ENCODE results near the gene IGFL4. TPM values are rescaled to one million over a fixed set of nuclear protein-coding genes. Genes with fewer than 3 reads are reported as not detected.

Gene IGFL4
- total RNA-seq, 2 donors from 2014 or later = 0.33 to 0.60 TPM

DNA sequence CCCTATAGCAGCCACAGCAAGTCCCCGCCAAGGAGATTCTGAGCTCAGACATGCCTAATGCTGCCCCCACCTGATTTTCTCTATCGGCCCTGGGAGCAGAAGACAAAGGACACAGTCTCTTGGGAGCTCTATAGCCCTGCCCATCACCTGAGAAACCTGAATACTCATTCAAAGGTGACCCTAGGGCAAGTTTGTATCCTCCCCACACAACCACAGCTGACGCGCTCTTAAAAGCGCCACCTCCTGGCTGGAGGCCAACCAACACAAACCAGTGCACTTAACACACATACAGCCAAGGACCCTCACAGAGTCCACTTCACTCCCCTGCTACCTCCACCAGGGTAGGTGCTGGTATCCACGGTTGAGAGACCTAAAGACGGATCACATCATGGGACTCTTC, 8.8 kb upstream of the IGFL4 start:
- H3K27me3 ChIP-seq (ENCODE audit: control insufficient read depth, insufficient read depth, low read length, poor library complexity, severe bottlenecking) = peaks cover 38% of the 10 kb centered on the region
- no peak overlapping the region for H3K27ac Mint-ChIP-seq
- H3K36me3 Mint-ChIP-seq (ENCODE audit: low read depth) = no peaks in the 10 kb centered on the region
- H3K4me1 ChIP-seq (ENCODE audit: control insufficient read depth, insufficient read depth, low read length) = no peaks in the 10 kb centered on the region
- peaks cover 32% of the 10 kb centered on the region for H3K9me3 ChIP-seq (ENCODE audit: control insufficient read depth, low read length)
- H3K27ac ChIP-seq (ENCODE audit: low read depth, low read length) = no peak overlapping the region
- peaks cover 40% of the 10 kb centered on the region for H3K9me3 Mint-ChIP-seq
- H3K4me3 ChIP-seq (ENCODE audit: low read length) = no peak overlapping the region
- peak; percentile 89 for DNase-seq
- 73 to 90% methylated on average over 2 to 7 of the region's 7 CpGs for WGBS, 2 experiments (ENCODE audit: insufficient coverage in 1 of 2, insufficient read length in 1 of 2)
- H3K27me3 Mint-ChIP-seq (ENCODE audit: insufficient read depth) = peaks cover 75% of the 10 kb centered on the region
- TF ChIP-seq, protein P1, sequence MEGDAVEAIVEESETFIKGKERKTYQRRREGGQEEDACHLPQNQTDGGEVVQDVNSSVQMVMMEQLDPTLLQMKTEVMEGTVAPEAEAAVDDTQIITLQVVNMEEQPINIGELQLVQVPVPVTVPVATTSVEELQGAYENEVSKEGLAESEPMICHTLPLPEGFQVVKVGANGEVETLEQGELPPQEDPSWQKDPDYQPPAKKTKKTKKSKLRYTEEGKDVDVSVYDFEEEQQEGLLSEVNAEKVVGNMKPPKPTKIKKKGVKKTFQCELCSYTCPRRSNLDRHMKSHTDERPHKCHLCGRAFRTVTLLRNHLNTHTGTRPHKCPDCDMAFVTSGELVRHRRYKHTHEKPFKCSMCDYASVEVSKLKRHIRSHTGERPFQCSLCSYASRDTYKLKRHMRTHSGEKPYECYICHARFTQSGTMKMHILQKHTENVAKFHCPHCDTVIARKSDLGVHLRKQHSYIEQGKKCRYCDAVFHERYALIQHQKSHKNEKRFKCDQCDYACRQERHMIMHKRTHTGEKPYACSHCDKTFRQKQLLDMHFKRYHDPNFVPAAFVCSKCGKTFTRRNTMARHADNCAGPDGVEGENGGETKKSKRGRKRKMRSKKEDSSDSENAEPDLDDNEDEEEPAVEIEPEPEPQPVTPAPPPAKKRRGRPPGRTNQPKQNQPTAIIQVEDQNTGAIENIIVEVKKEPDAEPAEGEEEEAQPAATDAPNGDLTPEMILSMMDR (conservative IDR thresholded peaks at IDR 0.05) = peak; percentile 69
- H3K4me1 Mint-ChIP-seq = no peaks in the 10 kb centered on the region
- no peak overlapping the region for H3K9ac ChIP-seq (ENCODE audit: extremely low read depth, low read length, poor library complexity, severe bottlenecking)
- H3K4me3 Mint-ChIP-seq = no peak overlapping the region
- no peaks in the 10 kb centered on the region for H3K36me3 ChIP-seq (ENCODE audit: control insufficient read depth, insufficient read depth, low read length)

DNA sequence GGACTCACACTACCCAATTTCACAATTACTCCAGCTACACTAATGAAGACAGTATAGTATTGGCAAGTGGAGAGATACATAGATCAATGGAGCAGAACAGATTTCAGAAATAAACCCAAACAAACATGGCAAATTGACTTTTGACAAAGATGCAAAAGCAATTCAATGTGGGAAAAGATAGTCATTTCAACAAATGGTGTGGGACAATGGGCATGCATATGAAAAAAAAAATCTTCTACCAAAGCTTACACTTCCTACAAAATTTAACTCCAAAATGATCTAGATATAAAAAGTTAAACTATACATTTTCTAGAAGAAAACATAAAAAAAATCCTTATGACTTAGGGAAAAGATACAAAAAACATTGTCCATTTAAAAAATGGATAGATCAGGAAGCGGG, 2.7 kb upstream of the IGFL4 start:
- Histone ChIP-seq H3K4me1 (ENCODE audit: control insufficient read depth, insufficient read depth, low read length) (no peaks in the 10 kb centered on the region), H3K27ac (ENCODE audit: low read depth, low read length) (no peak overlapping the region), H3K9ac (ENCODE audit: extremely low read depth, low read length, poor library complexity, severe bottlenecking) (no peak overlapping the region), H3K27me3 (ENCODE audit: control insufficient read depth, insufficient read depth, low read length, poor library complexity, severe bottlenecking) (peaks cover 35% of the 10 kb centered on the region), H3K9me3 (ENCODE audit: control insufficient read depth, low read length) (peaks cover 50% of the 10 kb centered on the region), H3K4me3 (ENCODE audit: low read length) (no peak overlapping the region), H3K36me3 (ENCODE audit: control insufficient read depth, insufficient read depth, low read length) (no peaks in the 10 kb centered on the region)
- Mint-ChIP-seq H3K27me3 (ENCODE audit: insufficient read depth) (peaks cover 82% of the 10 kb centered on the region), H3K27ac (no peak overlapping the region), H3K4me3 (no peak overlapping the region), H3K36me3 (ENCODE audit: low read depth) (no peaks in the 10 kb centered on the region), H3K9me3 (peaks cover 64% of the 10 kb centered on the region), H3K4me1 (no peaks in the 10 kb centered on the region)
- DNase-seq = no peak
- 83 to 100% methylated on average over 1 of the region's 1 CpG for WGBS, 2 experiments (ENCODE audit: insufficient coverage in 1 of 2, insufficient read length in 1 of 2)
- TF ChIP-seq, protein P1 (conservative IDR thresholded peaks at IDR 0.05) = no peak

DNA sequence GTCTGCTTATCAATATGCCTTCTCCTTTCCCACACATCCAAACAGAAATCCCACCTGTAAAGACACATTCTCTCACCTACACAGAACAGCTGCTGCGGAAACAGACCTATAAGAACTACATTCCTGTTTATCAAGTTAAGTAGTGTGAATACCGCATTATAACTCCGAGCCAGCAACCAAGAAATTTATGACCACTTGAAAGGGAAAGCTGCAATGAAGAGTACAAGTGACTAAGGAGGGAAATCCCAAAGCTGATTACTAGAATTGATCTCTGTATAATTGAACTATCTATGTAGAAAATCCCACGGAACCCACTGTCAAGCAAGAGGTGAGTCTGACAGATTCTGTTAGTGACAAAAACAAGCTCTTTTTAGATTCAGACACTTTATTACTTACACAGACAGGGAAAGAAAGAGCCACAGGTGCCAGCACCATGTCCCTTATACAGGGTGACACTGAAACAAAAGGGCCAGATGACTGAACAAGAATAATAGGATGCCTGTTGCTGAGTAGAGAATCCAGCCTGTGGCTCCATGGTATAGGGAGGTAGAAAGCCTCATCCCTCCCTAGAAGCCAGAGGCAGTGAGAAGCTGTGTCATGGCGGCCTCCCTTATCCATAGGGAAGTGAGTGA, 1.6 kb upstream of the IGFL4 start:
- Mint-ChIP-seq H3K27ac (no peak overlapping the region), H3K27me3 (ENCODE audit: insufficient read depth) (peaks cover 73% of the 10 kb centered on the region), H3K4me3 (no peak overlapping the region), H3K9me3 (peaks cover 54% of the 10 kb centered on the region), H3K36me3 (ENCODE audit: low read depth) (no peaks in the 10 kb centered on the region), H3K4me1 (no peaks in the 10 kb centered on the region)
- TF ChIP-seq, protein P1 (conservative IDR thresholded peaks at IDR 0.05) = no peak
- no peaks in the 10 kb centered on the region for H3K4me1 ChIP-seq (ENCODE audit: control insufficient read depth, insufficient read depth, low read length)
- H3K4me3 ChIP-seq (ENCODE audit: low read length) = no peak overlapping the region
- H3K9ac ChIP-seq (ENCODE audit: extremely low read depth, low read length, poor library complexity, severe bottlenecking) = no peak overlapping the region
- 89 to 93% methylated on average over 3 to 5 of the region's 5 CpGs for WGBS, 2 experiments (ENCODE audit: insufficient coverage in 1 of 2, insufficient read length in 1 of 2)
- peaks cover 46% of the 10 kb centered on the region for H3K9me3 ChIP-seq (ENCODE audit: control insufficient read depth, low read length)
- DNase-seq = no peak
- H3K36me3 ChIP-seq (ENCODE audit: control insufficient read depth, insufficient read depth, low read length) = no peaks in the 10 kb centered on the region
- H3K27me3 ChIP-seq (ENCODE audit: control insufficient read depth, insufficient read depth, low read length, poor library complexity, severe bottlenecking) = peaks cover 35% of the 10 kb centered on the region
- H3K27ac ChIP-seq (ENCODE audit: low read depth, low read length) = no peak overlapping the region

Data from endodermal cell (in vitro differentiated cells).